22Rv1 (cell line): ENCODE data around the gene MUC6.

Source experiments
- ZFX ChIP-seq: fragments of 450-650 bp; IDR thresholded peaks from 2 replicates; pipeline ENCODE4 v1.6.1; 2017; ENCODE audit warnings: antibody characterized with exemption, borderline replicate concordance
- TF ChIP-seq, protein P1 (sequence below): fragments of 450-650 bp; IDR thresholded peaks from 2 replicates; pipeline ENCODE4 v1.5.1; 2017; ENCODE audit warnings: mild to moderate bottlenecking

DNA sequence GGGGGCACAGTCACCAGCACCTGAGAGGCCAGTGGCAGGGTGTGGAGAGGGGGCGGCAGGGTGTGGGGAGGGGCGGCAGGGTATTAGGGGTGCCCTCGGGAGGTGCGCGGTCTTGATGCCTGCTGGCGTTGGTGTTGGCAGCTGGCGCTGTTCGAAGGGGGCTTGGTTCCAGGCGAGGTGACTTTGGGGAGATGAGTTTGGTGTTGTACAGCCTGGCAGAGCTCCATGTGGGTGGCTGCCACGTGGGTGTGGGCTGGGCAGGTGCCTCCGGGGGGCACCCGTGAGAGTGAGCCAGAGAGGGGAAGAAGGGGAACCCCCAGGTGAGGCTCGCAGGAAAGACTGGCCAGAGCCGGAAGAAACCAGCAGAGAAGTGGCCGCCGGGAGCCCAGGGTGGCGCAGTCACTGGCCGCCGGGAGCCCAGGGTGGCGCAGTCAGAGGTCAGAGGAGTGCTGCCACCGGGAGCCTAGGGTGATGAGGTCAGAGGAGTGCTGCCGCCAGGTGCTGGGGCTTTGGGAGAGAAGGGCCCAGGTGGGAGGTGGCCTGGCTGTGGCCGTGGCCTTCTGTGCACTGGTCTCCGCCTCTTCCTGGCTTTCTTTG lies 44.7 kb downstream of the MUC6 start:
- TF ChIP-seq, protein P1, sequence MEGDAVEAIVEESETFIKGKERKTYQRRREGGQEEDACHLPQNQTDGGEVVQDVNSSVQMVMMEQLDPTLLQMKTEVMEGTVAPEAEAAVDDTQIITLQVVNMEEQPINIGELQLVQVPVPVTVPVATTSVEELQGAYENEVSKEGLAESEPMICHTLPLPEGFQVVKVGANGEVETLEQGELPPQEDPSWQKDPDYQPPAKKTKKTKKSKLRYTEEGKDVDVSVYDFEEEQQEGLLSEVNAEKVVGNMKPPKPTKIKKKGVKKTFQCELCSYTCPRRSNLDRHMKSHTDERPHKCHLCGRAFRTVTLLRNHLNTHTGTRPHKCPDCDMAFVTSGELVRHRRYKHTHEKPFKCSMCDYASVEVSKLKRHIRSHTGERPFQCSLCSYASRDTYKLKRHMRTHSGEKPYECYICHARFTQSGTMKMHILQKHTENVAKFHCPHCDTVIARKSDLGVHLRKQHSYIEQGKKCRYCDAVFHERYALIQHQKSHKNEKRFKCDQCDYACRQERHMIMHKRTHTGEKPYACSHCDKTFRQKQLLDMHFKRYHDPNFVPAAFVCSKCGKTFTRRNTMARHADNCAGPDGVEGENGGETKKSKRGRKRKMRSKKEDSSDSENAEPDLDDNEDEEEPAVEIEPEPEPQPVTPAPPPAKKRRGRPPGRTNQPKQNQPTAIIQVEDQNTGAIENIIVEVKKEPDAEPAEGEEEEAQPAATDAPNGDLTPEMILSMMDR = no peak
- TF ChIP-seq ZFX = no peak
